SK-N-SH (cell line): ENCODE measurements around the gene KLHDC8A. TPM values are rescaled to one million over a fixed set of nuclear protein-coding genes. Genes with fewer than 3 reads are reported as not detected.

Source experiments
- CTCF ChIA-PET: fragments of 300-600, 350-600 bp; formaldehyde crosslinking; extraction: SDS; loops from one replicate; lab custom pipeline; 2021; lab: Yijun Ruan, JAX
- POLR2A ChIA-PET: fragments of 350-600 bp; sonication (Branson Sonifier 250); formaldehyde crosslinking; extraction: SDS; loops from one replicate; lab custom pipeline; 2020; ENCODE audit warnings: antibody characterized with exemption, inconsistent platforms; lab: Yijun Ruan, JAX
- DNase-seq: peaks from one replicate; pipeline ENCODE4 v3.0.0; 2012
- H2AFZ ChIP-seq: fragments of 200-600 bp; sonication (generic); 2 replicates; pipeline ENCODE4 v1.8.1; 2016; ENCODE audit warnings: antibody characterized with exemption, mild to moderate bottlenecking, low read depth
- H3F3A ChIP-seq: fragments of 200-600 bp; sonication (generic); replicated peaks from 2 replicates; pipeline ENCODE3; 2016; ENCODE audit warnings: antibody characterized with exemption, mild to moderate bottlenecking; ENCODE audit not compliant: insufficient read depth
- H3K27ac ChIP-seq, 2 experiments: fragments of 200-500 bp in 1 of 2; fragments of 200-600 bp in 1 of 2; sonication (Bioruptor generic) in 1 of 2; sonication (generic), shearing (Covaris generic) in 1 of 2; 2 replicates each; pipeline versions ENCODE4 v1.5.1 to v1.6.1; 2014 to 2016; ENCODE audit warnings: low read depth in 2 of 2, inconsistent platforms in 1 of 2, low read length in 1 of 2, mild to moderate bottlenecking in 1 of 2, mixed read lengths in 1 of 2
- H3K27me3 ChIP-seq: fragments of 200-600 bp; sonication (generic), shearing (Covaris generic); 2 replicates; pipeline ENCODE4 v1.6.1; 2016; ENCODE audit warnings: mixed run types; ENCODE audit not compliant: insufficient read depth
- H3K36me3 ChIP-seq, 2 experiments: fragments of 200-500 bp in 1 of 2; fragments of 200-600 bp in 1 of 2; sonication (Bioruptor generic) in 1 of 2; sonication (generic) in 1 of 2; replicated peaks in 1 of 2; 2 replicates each; pipeline versions ENCODE3 to v1.5.1; 2014 to 2016; ENCODE audit warnings: low read length in 1 of 2, mild to moderate bottlenecking in 1 of 2; ENCODE audit not compliant: insufficient read depth in 2 of 2, control insufficient read depth in 1 of 2
- H3K4me1 ChIP-seq, 2 experiments: fragments of 200-500 bp in 1 of 2; fragments of 200-600 bp in 1 of 2; sonication (Bioruptor generic) in 1 of 2; sonication (generic), shearing (Covaris generic) in 1 of 2; 2 replicates each; pipeline versions ENCODE4 v1.5.1 to v1.6.1; 2014 to 2016; ENCODE audit warnings: low read depth in 1 of 2, low read length in 1 of 2, mixed run types in 1 of 2; ENCODE audit not compliant: insufficient read depth in 2 of 2, control insufficient read depth in 1 of 2
- H3K4me2 ChIP-seq: fragments of 200-600 bp; sonication (generic), shearing (Covaris generic); 2 replicates; pipeline ENCODE4 v1.6.1; 2017; ENCODE audit warnings: mixed run types
- H3K4me3 ChIP-seq, 2 experiments: fragments of 200-500 bp in 1 of 2; fragments of 200-600 bp in 1 of 2; sonication (Bioruptor generic) in 1 of 2; sonication (generic), shearing (Covaris generic) in 1 of 2; 2 replicates each; pipeline versions ENCODE4 v1.5.1 to v1.8.1; 2014 to 2016; ENCODE audit warnings: low read depth in 2 of 2, inconsistent platforms in 1 of 2, low read length in 1 of 2, mild to moderate bottlenecking in 1 of 2, mixed read lengths in 1 of 2, moderate library complexity in 1 of 2
- H3K79me2 ChIP-seq: fragments of 200-600 bp; sonication (generic); 2 replicates; pipeline ENCODE4 v1.8.1; 2017; ENCODE audit warnings: mild to moderate bottlenecking; ENCODE audit not compliant: insufficient read depth
- H3K9ac ChIP-seq: fragments of 200-600 bp; sonication (generic); 2 replicates; pipeline ENCODE4 v1.6.1; 2017; ENCODE audit warnings: mixed run types
- H3K9me2 ChIP-seq: fragments of 200-600 bp; sonication (generic); 2 replicates; pipeline ENCODE4 v1.6.1; 2017; ENCODE audit warnings: mixed run types
- H3K9me3 ChIP-seq: fragments of 200-600 bp; sonication (generic); 2 replicates; pipeline ENCODE4 v1.6.1; 2017; ENCODE audit warnings: mixed run types, mild to moderate bottlenecking, moderate library complexity
- H4K20me1 ChIP-seq: fragments of 200-600 bp; sonication (generic); 2 replicates; pipeline ENCODE4 v1.6.1; 2017; ENCODE audit warnings: mild to moderate bottlenecking, mixed run types; ENCODE audit not compliant: insufficient read depth
- CHD2 ChIP-seq: fragments of 150-350 bp; IDR thresholded peaks from 2 replicates; pipeline ENCODE4 v1.6.1; 2018; ENCODE audit warnings: low read length; ENCODE audit not compliant: partially characterized antibody
- ELF1 ChIP-seq: IDR thresholded peaks from 2 replicates; pipeline ENCODE4 v1.4.0; 2012
- EP300 ChIP-seq, 2 experiments: IDR thresholded peaks; 2 replicates each; pipeline versions ENCODE4 v1.4.0 to v1.6.1; 2012; ENCODE audit warnings: borderline replicate concordance in 1 of 2, low read depth in 1 of 2, low read length in 1 of 2
- GATA2 ChIP-seq: sonication (generic); formaldehyde crosslinking; IDR thresholded peaks from 2 replicates; pipeline ENCODE4 v1.5.0; 2020; ENCODE audit warnings: mild to moderate bottlenecking, missing genetic modification reagents
- IRF3 ChIP-seq: fragments of 150-350 bp; IDR thresholded peaks from 2 replicates; pipeline ENCODE4 v1.6.1; 2016; ENCODE audit warnings: mild to moderate bottlenecking, low read depth, low read length
- JUND ChIP-seq: IDR thresholded peaks from 2 replicates; pipeline ENCODE4 v1.4.0; 2012
- MEF2A ChIP-seq: IDR thresholded peaks from 2 replicates; pipeline ENCODE4 v1.4.0; 2012; ENCODE audit warnings: low read depth, borderline replicate concordance
- MXI1 ChIP-seq: IDR thresholded peaks from 2 replicates; pipeline ENCODE4 v1.6.1; 2012; ENCODE audit warnings: mild to moderate bottlenecking, low read depth, low read length, improper control_type of control experiment
- NRF1 ChIP-seq: IDR thresholded peaks from 2 replicates; pipeline ENCODE4 v1.6.1; 2012; ENCODE audit warnings: low read depth, mild to moderate bottlenecking, low read length
- POLR2AphosphoS5 ChIP-seq: IDR thresholded peaks from 2 replicates; pipeline ENCODE4 v1.6.1; 2012; ENCODE audit warnings: low read depth, low read length
- RAD21 ChIP-seq: IDR thresholded peaks from 2 replicates; pipeline ENCODE4 v1.6.1; 2012; ENCODE audit warnings: mild to moderate bottlenecking, low read length
- RXRA ChIP-seq: IDR thresholded peaks from 2 replicates; pipeline ENCODE4 v1.4.0; 2012; ENCODE audit warnings: low read depth, mild to moderate bottlenecking, borderline replicate concordance
- SIN3A ChIP-seq: IDR thresholded peaks from 2 replicates; pipeline ENCODE4 v1.6.1; 2012; ENCODE audit warnings: low read depth, mild to moderate bottlenecking, low read length, moderate library complexity, borderline replicate concordance
- TCF12 ChIP-seq: IDR thresholded peaks from 2 replicates; pipeline ENCODE4 v1.4.0; 2012
- USF1 ChIP-seq: IDR thresholded peaks from 2 replicates; pipeline ENCODE4 v1.4.0; 2012; ENCODE audit warnings: low read depth, borderline replicate concordance
- YY1 ChIP-seq: IDR thresholded peaks from 2 replicates; pipeline ENCODE4 v1.4.0; 2012; ENCODE audit warnings: low read depth, mild to moderate bottlenecking
- ZBTB33 ChIP-seq: IDR thresholded peaks from 2 replicates; pipeline ENCODE4 v1.4.0; 2012; ENCODE audit warnings: low read depth, borderline replicate concordance
- WGBS: methylation state at CpG from one replicate; pipeline ENCODE4 v1.1.6; 2017; ENCODE audit warnings: low lambda C conversion rate; 5-methylcytosine and 5-hydroxymethylcytosine counted together
- polyA plus RNA-seq, 3 experiments: library from polyadenylated mRNA; depleted of rRNA; stranded (reverse); fragments of >200 nt; gene quantifications; 2 replicates each; pipeline ENCODE4 v1.2.3, GENCODE V29; 2012
- TF ChIP-seq, protein P1 (sequence below): IDR thresholded peaks from 2 replicates; pipeline ENCODE4 v1.6.1; 2012; ENCODE audit warnings: mild to moderate bottlenecking, low read depth, low read length, moderate library complexity

KLHDC8A gene
- polyA plus RNA-seq, 1 of the 3 experiments (the other 2 are of a cell fraction): 0.02 TPM

DNA sequence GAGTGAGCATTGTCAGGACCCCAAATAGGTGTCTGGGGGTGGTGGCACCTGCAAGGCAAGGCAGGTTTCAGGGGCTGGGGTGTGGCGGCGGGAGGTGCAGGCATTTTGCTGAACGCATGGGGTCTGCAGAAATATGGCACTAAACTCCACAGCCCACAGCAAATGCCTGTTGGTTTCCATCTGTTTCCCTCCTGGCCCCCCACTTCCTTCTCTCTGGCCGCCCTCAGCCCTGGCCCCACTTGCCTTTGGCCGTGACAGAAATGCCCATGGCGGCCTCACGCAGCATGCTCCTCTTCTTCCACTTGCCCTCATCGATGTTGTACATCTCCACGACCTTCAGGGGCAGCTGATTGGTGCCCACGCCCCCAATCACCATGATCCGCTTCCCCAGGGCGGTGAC is 13.7 kb downstream of the KLHDC8A start:
- CTCF ChIA-PET: interaction anchor here (1.2 to 9.5 kb wide), 7 partner anchors 7 to 144 kb away, joined by 4 to 79 read pairs (median 8); no protein-coding TSS in a partner anchor
- Histone ChIP-seq H3K27ac (no peak overlapping the region), H3K4me2 (peak overlapping the region; percentile 76; the same call in 1 of the 2 replicates), H4K20me1 (no peaks in the 10 kb centered on the region), H3K4me1 (peaks cover 0 to 7% of the 10 kb centered on the region in 2 experiments; a peak in 1 of 4 replicates), H3K9ac (no peak overlapping the region), H3F3A (no peaks in the 10 kb centered on the region), H3K9me2 (no peaks in the 10 kb centered on the region), H2AFZ (no peak overlapping the region; the same call in 1 of the 2 replicates), H3K79me2 (no peaks in the 10 kb centered on the region), H3K36me3 (no peaks in the 10 kb centered on the region), H3K9me3 (no peaks in the 10 kb centered on the region), H3K4me3 (no peak overlapping the region; a peak in 1 of 4 replicates), H3K27me3 (peaks cover 11% of the 10 kb centered on the region; the same call in 1 of the 2 replicates)
- WGBS: 92% methylated on average over 6 of the region's 12 CpGs
- DNase-seq: no peak
- TF ChIP-seq YY1: no peak
- TF ChIP-seq NRF1: no peak
- no peak for TF ChIP-seq ELF1
- TF ChIP-seq SIN3A: no peak
- TF ChIP-seq ZBTB33: no peak
- TF ChIP-seq MXI1: no peak
- TF ChIP-seq JUND: no peak
- TF ChIP-seq USF1: no peak
- TF ChIP-seq, protein P1, sequence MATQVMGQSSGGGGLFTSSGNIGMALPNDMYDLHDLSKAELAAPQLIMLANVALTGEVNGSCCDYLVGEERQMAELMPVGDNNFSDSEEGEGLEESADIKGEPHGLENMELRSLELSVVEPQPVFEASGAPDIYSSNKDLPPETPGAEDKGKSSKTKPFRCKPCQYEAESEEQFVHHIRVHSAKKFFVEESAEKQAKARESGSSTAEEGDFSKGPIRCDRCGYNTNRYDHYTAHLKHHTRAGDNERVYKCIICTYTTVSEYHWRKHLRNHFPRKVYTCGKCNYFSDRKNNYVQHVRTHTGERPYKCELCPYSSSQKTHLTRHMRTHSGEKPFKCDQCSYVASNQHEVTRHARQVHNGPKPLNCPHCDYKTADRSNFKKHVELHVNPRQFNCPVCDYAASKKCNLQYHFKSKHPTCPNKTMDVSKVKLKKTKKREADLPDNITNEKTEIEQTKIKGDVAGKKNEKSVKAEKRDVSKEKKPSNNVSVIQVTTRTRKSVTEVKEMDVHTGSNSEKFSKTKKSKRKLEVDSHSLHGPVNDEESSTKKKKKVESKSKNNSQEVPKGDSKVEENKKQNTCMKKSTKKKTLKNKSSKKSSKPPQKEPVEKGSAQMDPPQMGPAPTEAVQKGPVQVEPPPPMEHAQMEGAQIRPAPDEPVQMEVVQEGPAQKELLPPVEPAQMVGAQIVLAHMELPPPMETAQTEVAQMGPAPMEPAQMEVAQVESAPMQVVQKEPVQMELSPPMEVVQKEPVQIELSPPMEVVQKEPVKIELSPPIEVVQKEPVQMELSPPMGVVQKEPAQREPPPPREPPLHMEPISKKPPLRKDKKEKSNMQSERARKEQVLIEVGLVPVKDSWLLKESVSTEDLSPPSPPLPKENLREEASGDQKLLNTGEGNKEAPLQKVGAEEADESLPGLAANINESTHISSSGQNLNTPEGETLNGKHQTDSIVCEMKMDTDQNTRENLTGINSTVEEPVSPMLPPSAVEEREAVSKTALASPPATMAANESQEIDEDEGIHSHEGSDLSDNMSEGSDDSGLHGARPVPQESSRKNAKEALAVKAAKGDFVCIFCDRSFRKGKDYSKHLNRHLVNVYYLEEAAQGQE: no peak
- TF ChIP-seq IRF3: no peak
- TF ChIP-seq POLR2AphosphoS5: no peak
- no peak for TF ChIP-seq GATA2 (CRISPR knock-in tag)
- no peak for TF ChIP-seq RAD21
- TF ChIP-seq TCF12: no peak
- no peak for TF ChIP-seq RXRA
- TF ChIP-seq CHD2: no peak
- TF ChIP-seq EP300 (IDR thresholded peaks at IDR 0.05; ENCODE audit: borderline replicate concordance in 1 of 2, low read depth in 1 of 2, low read length in 1 of 2): no peak
- no peak for TF ChIP-seq MEF2A
- POLR2A ChIA-PET: no interaction called here
